Islet of Langerhans (tissue), 1 donor: ENCODE measurements around the gene HOXA3.

Experiments used
- FAIRE-seq: peaks from one replicate; lab custom pipeline; 2011; peaks lifted over from hg19 to GRCh38; lab: Jason Lieb, UNC

Gene HOXA3

DNA sequence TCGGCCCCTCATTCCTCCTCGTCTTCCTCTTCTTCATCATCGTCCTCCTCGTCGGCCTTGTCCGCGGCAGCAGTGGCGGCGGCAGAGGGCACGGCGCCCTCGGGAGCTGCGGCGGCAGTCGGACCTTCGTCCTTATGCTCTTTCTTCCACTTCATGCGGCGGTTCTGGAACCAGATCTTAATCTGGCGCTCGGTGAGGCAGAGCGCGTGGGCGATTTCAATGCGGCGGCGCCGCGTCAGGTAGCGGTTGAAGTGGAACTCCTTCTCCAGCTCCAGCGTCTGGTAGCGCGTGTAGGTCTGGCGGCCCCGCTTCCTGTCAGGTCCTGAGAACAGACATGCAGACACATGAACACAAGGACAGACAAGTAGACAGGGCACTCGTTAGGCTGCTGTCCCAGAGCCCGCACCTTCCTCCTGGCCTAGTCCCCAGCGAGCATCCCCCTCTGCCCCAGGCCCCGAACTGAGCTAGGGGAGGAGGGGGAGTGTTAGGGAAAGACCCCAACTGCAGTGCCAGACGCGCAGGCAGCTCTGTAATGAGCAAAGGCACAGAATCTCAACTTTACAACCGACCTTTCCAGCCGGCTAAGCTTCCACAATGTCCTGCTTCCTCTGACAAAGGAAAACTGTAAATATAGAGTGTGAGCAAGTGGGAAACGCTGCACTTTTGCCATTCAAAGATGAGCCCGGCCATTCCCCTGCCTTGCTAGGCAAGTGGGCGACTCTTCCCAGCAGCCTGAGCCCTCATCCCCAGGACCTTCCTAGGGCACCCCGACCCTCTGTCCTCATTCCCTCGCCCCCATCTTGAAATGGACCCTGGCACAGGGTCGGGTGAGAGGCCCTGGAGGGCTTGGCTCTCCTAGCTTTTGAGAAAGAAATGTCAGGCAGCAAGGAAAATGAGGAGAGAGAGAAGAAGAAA lies 2.8 kb upstream of the HOXA3 start:
- FAIRE-seq, result no peak

DNA sequence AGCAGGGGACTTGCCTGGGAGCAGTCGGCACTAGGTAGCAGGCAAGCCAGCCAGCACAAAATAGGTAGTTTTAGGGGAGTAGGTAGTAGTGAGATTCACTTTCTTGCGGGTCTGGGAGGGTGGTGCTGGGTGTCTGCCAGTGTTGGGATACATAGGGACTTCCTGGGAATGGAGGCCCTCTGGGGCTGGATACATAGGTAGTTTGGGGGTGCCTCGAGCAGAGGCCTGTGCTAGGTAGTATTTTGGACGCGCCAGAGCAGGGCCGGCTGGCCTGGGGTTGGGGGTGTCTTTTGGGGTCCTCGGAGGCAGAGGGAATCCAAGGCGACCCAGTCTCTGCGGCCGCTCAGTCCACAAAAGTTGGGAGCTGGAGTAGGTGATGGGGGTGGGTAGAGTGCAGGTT lies 2.0 kb upstream of the HOXA3 start:
- FAIRE-seq, result no peak

DNA sequence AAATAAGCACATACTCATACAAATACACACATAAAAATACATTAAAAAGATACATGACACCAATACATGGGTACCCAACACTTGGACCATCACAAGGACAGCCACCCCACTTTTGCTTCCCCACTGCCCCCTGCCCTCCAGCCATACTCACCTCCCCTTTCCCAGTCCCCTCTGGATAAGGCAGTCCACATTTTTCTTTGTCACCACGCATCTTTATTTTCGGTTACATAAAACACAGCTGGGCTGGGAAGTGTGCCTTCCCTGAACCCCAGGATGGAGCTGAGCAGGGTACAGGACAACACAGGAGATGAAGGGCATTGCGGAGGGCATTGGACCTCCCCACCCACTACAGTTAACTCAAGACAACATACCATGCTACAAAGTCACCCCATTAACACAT lies 1.1 kb upstream of the HOXA3 start:
- FAIRE-seq, result no peak

DNA sequence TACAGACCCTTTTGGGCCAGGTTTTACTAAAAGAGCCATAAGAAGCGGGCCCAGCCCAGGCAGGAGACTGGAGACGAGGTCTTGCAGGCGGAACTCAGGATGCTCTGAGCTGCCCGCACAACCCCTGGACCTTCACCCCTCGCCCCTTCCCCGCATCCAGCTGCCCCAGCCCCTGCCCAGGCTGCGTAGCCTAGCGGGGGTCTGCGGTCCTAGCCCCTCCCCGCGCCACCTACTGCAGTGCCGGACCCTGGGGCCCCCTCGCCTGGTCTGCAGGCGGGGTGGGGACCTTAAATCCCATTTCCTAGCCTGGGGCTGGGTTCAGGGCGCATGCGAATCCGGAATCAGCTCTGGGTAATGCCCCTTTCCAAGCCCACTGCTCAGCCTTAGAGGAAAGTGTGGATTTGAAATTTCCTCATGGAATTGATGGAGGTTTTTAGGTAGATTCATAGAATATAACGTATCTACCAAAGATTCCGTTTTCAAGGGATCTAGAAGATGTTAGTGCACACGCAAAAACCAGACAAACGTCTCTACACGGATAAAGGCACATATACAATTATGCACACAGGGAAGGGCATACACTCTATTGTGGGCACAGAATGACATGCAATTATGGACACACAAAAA lies 546 bp upstream of the HOXA3 start:
- FAIRE-seq, result no peak

DNA sequence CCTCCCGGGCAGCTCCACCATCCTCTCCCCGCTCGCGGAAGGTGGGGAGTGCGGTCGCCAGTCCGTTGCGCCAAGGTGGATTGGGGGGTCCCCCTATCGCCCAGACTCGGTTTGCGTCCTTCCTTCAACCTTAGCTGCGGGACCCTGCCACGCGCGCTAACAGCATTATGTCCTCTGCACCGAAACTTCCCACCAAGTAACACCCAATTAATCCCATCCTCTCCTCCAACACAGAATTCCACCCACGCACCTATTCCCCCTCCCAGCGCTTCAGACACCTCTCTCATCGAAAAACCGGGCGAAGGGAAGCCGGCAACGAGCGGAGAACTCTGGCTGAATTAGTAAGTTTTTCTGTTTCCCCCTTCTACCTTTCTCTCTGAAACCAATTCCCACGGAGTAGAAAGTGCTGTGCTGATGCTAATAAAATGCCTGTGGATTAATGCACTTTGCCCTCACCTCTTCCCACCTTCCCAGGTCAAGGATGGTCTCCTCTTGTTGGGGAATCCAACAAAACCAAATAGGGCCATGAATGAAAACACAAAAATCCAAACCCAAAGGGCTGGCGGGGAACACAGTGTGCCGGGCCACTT lies 947 bp downstream of the HOXA3 start:
- no peak for FAIRE-seq

DNA sequence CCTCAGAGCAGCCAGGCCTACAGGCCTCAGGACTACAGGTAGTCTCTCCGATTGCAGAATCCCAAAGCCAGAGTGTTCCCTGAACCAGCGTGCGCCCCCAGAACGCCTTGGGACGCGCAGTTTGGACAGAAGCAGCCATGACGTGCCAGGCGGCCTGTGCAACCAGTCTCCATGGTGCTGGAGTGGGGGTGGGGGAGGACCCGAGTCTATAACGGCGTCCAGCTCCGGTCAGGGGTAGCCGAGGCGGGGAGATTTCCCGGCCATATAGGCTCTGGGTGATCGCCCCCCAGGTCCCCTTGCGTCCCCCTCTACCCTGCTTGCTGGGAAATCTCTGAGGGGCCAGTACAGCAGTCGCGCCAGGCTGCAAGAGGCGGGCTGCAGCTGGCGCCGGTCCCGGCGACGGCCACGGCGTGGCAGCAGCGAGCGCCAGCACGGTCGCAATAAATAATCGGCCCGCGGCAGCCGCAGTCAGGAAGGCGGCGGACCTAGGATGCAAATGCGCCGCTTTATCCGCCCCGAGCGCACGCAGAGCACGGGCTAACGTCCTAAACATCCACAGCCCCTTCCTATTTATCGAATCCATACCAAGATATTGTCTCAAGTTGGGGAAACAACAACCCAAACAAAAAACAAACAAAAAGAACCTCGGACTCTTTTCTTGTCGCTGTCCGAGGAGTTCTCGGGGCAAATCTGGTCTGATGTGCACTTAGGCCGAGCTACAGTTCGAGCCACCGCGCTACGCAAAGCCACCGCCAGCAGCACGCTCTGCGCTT lies 1.6 kb downstream of the HOXA3 start:
- FAIRE-seq, result no peak

DNA sequence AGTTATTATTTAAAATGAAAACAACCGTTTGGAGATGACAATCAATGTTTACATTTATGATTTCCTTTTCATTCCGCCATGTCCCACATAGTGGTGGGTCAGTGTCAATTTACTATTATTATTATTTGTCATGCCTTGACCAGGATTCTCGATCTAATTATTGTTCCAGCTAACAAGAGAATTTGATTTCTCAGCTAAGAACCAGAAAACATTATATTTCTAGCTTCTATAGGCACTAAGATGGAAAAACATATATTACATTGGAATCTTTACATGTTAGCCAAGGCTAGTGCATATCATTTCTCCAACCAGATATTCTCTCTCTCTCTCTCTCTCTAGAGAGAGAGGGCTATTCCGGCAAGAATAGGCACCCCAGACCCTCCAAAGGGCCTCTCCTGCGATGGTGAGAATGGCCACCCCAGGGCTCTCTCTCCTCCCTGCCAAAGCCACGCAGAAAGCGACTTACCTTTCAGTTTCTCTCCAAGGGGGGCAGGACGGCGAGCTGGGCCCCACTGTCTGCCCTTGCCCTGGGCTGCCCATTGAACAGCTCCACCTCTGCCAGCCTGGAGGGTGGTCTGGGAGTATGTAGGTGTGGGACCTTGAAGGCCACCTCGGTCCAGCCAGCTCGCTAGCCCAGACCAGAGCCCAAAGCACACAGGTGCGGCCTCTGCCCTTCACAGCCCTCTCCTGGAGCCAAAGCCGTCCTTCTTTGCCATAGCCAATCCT lies 2.4 kb downstream of the HOXA3 start:
- no peak for FAIRE-seq

DNA sequence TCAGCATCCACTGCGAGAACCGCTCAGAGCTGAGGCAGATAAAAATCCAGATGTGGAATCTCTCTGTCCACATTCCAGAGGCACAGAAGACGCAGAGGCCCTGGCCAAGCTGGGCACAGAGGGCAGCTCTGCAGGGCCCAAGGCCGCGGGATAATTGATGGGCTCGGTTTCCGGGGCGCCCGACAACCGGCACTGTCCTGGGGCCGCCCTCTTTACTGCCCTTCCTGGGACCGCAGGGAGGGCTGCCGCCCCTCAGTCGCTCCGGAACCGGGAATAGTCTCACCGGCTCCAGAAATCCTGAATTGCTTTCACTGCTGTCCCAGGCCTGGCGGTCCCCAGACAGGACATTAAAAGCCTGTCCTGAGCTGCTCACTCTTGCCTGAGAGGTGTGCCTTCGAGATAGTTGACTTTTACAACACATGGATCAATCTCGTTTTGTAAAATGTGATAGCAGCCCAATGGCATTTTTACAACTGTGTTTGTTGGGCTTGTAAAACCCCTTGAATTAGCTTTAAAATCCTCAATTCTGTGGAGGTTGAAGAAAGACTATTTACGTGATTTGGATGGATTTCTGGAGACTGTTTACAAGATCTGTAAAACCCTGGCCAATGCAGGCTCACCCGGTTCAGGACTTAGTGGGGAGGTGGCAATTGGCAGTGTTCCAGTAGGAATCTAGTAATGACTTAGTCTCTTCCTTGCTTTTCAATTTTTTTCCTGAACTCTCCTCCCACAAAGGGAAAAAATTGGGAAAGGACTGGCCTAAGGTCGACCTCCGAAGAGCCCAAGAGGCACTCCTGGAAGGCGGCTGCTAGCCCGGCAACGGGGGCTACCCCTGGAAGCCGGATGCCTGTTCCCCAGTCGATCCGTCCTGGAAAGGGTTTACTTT lies 3.4 kb downstream of the HOXA3 start:
- no peak for FAIRE-seq

DNA sequence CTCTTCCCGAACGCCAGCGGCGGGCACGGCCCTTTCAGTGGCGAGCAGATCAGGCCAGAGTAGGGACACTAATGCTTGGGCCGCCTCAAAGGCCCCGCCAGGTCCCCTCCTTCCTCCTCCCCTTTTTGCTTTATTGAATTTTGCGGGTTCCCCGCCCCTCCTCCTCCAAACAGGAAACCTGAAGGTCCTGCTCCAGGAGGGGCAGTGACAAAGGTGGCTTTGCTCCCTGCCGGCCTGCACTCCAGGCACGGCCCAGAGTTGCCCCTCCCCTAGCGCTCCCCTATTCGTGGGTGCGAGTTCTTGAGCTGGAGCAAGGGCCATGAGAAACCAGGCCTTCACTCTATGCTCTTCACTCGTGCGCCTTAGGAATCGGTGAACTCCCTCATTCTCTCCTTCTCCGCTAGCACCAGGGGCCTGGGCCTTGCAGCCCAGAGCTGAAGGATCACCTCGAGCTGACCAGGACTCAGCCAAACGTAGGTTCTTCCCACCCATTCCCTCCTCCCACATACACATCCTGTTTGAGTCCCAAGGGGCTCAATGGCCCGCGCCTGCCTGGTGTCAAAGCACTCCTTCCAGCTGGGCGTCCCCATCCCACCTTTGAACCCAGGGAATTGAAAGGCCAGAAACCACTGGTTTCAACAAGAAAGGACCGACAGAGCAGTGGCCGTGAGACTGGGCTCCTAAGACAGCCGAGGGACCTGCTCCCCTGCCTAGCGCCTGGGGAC lies 4.2 kb downstream of the HOXA3 start:
- FAIRE-seq, result no peak

DNA sequence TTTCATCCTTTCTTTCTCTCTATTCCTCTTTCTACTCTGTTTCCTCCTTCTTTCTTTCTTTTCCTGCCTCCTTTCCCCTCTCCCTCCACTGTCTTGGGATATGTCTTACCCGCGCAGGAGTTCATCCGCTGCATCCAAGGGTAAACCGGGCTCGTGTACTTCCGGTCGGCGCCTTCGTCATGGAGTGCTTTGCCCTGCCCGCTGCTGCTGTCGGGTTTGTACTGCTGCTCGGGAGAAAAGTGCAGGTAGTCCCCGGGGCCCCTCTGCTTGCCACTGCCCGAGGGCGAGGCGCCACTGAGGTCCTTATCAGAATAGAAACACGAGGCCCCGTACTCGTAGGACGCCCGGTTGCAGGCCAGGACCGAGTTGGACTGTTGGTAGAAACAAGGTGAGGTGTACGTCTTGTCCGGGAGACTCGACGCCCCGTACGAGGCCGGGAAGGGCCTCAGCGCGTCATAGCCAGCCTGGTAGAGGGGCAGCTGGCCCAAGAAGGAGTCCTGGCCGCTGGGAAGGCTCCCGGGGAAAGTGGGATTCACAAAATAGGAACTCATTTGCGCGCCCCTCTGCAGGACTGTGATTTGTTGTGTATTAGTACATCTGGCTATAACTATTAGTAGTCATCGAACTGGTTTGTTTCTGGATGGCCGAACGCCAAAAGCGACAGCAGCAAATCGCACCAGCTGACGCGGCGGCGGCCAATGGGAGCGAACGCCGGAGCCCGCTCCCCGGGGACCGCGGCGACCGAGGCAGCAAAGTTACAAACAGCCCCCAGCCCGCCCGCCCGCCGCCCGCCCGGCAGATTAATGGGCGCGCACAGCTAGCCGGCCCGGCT lies 5.0 kb downstream of the HOXA3 start, which contains the start of gene HOXA6:
Gene HOXA6, minus strand, starts transcription at position 576 of the 832 bp plus-strand sequence. Its CDS starts 25 bp downstream, at position 551.
- no peak for FAIRE-seq

DNA sequence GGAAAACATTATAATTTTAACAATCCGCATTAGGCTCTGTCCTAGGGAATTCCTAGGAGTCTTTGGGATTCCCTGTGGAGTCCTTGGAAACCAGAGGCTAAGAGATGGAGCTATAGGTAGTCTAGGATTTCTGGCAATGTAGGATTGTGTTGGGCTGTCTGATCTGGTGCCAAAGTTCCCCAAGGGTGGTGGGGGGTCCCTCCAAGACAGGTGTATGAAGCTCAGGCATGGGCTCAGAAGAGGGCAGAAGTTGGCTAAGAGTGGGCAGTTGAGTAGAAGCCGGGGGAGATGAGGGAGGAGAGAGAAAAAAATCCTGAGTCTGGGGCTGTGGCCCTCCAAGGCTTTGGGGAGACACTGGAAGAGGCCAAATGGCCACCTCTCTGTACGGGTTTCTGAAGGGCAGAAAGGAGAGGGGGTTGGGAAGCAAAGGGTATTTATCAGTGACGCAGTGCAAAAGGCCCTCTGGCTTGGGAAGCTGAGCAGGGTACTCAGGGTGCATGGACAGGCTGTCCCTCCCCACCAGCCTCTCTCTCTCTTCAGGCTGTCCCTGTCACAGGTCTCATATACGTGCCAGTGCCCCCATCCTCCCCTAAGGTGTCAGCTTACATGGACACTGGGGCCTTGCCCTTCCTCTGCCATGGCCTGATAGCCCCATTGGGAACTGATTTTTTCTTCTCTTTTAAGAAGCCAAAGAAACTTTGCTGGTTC lies 5.7 kb downstream of the HOXA3 start:
- no peak for FAIRE-seq

DNA sequence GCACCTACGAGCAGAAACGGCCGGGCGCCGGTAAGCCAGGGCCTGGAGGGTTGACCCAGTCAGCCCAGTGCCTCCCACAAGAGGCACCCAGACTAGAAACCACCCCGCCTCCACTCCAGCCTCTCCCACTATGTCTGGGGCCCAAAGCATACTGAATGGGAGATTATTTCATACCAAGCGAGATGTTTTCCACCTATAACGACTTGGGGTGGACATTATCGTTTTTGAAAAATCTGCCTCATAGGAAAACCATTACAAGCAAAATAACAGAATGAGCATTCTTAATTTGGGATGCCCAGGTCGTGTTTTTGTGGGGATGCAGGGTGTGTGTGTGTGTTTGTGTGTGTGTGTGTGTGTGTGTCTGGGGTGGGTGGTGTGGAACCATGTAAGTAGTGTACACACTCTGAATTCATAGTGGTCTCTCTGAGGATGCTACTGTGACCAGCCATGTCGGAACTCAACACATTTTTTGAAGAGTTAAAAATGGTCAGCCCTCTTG lies 6.4 kb downstream of the HOXA3 start:
- no peak for FAIRE-seq

DNA sequence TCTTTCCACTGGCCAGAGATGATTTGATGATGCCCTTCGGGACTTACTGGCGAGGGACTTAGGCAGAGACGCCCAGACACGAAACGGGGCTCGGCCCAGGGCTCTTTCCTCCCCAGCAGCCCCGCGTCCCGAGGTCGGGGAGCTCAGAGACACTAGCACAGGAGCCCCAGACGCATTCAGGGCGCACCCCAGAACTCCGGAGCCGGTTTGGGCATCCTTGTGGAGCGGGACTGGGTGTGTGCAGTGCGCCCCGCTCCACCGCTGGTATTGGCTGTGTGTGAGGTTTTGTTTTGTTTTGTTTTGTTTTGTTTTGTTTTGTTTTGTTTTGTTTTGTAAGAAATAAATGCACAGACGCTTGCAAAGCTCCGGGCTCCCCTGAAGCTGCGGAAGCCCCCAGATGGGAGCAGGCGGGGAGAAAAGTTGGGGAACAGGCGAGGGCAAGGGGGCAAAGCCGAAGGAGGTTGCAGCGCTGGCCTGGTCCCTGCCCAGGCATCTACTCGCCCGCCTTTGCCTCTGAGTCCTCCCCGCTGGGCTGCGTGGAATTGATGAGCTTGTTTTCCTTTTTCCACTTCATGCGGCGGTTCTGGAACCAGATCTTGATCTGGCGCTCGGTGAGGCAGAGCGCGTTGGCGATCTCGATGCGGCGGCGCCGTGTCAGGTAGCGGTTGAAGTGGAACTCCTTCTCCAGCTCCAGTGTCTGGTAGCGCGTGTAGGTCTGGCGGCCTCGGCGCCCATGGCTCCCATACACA lies 7.0 kb downstream of the HOXA3 start:
- no peak for FAIRE-seq

DNA sequence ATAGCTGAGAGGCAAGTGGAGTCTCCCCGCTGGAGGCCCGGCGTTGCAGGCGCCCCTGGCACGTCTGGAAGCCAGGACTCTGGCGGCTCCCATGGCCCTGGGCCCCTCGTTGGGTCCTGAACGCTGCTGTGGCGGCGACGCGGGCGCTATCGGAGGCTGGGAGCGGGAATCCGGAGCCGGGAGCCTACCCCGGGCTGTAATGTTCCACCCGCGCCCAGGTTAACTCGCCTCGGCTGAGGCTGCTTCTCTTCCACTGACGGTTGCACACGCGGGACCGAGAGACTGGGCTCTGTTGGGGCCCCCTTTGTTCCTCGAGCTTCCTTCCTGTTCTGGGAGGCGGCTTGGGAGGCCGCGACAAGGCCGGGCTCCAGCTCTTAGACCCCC lies 7.6 kb downstream of the HOXA3 start:
- no peak for FAIRE-seq

DNA sequence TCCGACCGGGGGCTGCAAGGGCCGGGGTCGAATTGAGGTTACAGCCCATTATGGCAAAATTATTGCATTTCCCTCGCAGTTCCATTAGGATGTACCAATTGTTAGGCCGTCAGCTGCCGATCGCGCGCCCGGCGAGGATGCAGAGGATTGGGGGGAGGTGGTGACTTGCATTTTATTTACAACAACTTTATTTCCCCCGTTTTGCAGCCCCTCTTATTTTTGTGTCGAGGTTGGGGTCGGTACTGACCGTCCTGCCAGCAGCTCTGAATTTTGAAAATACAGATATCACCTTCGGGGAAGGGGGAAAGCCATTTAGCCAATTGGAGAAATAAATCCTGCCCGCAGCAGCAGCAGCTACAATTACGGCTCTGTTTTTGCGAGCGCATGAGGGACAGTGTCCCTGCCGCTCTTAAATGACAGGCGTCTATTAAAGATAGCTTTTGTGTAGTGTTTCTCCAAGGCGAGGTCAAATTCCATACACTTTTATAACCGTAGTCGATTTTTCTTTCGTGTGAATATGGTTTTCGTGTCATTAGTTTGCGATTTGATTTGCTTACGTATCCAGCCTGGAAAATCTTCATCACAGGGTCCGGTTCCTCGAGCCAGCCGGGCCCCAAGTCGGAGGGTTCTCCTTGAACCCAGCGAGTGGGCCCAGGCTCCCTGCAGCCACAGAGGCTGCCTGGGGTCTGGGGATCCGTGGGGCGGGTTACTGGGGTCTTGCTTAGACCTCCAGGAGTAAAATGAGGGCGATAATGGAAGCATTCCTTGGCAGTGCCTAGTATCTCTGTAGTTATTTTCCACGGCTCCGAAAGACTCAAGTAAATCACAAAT lies 8.2 kb downstream of the HOXA3 start:
- FAIRE-seq, result no peak

DNA sequence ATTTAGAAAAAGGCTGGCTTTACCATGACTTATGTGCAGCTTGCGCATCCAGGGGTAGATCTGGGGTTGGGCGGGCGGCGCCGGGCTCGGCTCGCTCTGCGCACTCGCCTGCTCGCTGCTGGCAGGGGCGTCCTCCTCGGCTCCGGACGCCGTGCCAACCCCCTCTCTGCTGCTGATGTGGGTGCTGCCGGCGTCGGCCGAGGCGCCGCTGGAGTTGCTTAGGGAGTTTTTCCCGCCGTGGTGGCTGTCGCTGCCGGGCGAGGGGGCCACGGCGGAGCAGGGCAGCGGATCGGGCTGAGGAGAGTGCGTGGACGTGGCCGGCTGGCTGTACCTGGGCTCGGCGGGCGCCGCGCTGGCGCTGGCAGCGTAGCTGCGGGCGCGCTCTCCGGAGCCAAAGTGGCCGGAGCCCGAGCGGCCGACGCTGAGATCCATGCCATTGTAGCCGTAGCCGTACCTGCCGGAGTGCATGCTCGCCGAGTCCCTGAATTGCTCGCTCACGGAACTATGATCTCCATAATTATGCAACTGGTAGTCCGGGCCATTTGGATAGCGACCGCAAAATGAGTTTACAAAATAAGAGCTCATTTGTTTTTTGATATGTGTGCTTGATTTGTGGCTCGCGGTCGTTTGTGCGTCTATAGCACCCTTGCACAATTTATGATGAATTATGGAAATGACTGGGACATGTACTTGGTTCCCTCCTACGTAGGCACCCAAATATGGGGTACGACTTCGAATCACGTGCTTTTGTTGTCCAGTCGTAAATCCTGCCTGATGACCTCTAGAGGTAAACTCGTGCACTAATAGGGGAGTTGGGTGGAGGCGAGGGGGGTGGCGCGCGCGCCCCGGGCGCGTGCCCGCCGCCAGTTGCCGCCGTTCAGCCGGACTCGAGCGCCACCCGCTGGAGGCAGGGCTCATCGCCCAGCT lies 9.1 kb downstream of the HOXA3 start, which contains the start of gene HOXA5:
Gene HOXA5, minus strand, starts transcription at position 659 of the 927 bp plus-strand sequence. Its CDS starts 74 bp downstream, at position 585.
- FAIRE-seq, result no peak
